HFF-Myc (cell line): Measurements from ENCODE around the gene TMEM80.

Experiments
- DNase-seq: peaks from one replicate; pipeline ENCODE4 v3.0.0-alpha.2; 2011; ENCODE audit warnings: low read depth; ENCODE audit errors: extremely low read depth
- H3K4me3 ChIP-seq: replicated peaks from 2 replicates; pipeline ENCODE4 v1.5.1; 2011; ENCODE audit warnings: low read depth, mild to moderate bottlenecking, control low read depth, low read length
- CTCF ChIP-seq: IDR thresholded peaks from 2 replicates; pipeline ENCODE4 v1.5.1; 2012; ENCODE audit warnings: mild to moderate bottlenecking, low read depth, low read length, control low read depth; ENCODE audit errors: missing control alignments

TMEM80 gene

GRCh38 chr11:656426-656825 lies 39.2 kb upstream of the TMEM80 start:
- TF ChIP-seq CTCF, result no peak
- DNase-seq, result no peak
- no peak overlapping the region for H3K4me3 ChIP-seq

GRCh38 chr11:656866-657265 lies 38.8 kb upstream of the TMEM80 start:
- no peak for TF ChIP-seq CTCF
- H3K4me3 ChIP-seq, result no peak overlapping the region
- DNase-seq, result no peak

- H3K4me3 ChIP-seq, result no peak overlapping the region
- no peak for TF ChIP-seq CTCF
- no peak for DNase-seq
These were observed 37.9 kb upstream of the TMEM80 start for GRCh38 chr11:657691-658126.

GRCh38 chr11:659532-660085 lies 36.0 kb upstream of the TMEM80 start:
- H3K4me3 ChIP-seq, result no peak overlapping the region
- TF ChIP-seq CTCF, result no peak
- no peak for DNase-seq

GRCh38 chr11:660281-660680 lies 35.3 kb upstream of the TMEM80 start:
- no peak for TF ChIP-seq CTCF
- H3K4me3 ChIP-seq, result no peak overlapping the region
- DNase-seq, result no peak

GRCh38 chr11:660681-661444 lies 34.8 kb upstream of the TMEM80 start:
- DNase-seq, result no peak
- TF ChIP-seq CTCF, result no peak
- no peak overlapping the region for H3K4me3 ChIP-seq
